ENCODE data around the gene SEPTIN14. TPM values are rescaled to one million over a fixed set of nuclear protein-coding genes. Genes with fewer than 3 reads are reported as not detected.
"Not testable (repeated sequence)": the region's sequence is repeated elsewhere in the genome, so short reads cannot be mapped to it uniquely, and the experiment has no call there.

Gene SEPTIN14
- total and polyA plus RNA-seq, 10 donors = 0.09 to 0.20 TPM; not detected in 8

- DNase-seq = no peak
- H3K36me3 ChIP-seq = no peaks in the 10 kb centered on the region
Measured at GRCh38 chr7:55838595-55838994, 24.0 kb downstream of the SEPTIN14 start.

GRCh38 chr7:55827577-55827976, 35.0 kb downstream of the SEPTIN14 start:
- DNase-seq = no peak
- H3K27me3 ChIP-seq (replicated peaks in 1 of 7) = no peaks in the 10 kb centered on the region
- H3K4me3 ChIP-seq = no peak overlapping the region
- no peak for TF ChIP-seq CTCF (IDR thresholded peaks at IDR 0.05 in 8 of 11, conservative IDR thresholded peaks at IDR 0.05 in 3 of 11)
- no peak for TF ChIP-seq POLR2AphosphoS5 (IDR thresholded peaks at IDR 0.05)
- no peak for TF ChIP-seq POLR2A (IDR thresholded peaks at IDR 0.05)
- WGBS, 5 donors = 67 to 94% (median 88%) methylated on average over 1 of the region's 1 CpG
- no peaks in the 10 kb centered on the region for H3K4me1 ChIP-seq
- intact Hi-C loops (cut with DNase I; ENCODE audit: low total_unique reads) = no loop called here
- H3K27ac ChIP-seq = no peak overlapping the region
- no peaks in the 10 kb centered on the region for H3K36me3 ChIP-seq
- H3K9me3 ChIP-seq = peaks cover 2 to 88% (median 69%) of the 10 kb centered on the region in 8 donors

More at GRCh38 chr7:55838595-55838994, 24.0 kb downstream of the SEPTIN14 start:
- TF ChIP-seq POLR2AphosphoS5 (IDR thresholded peaks at IDR 0.05) (no peak), POLR2A (IDR thresholded peaks at IDR 0.05) (no peak), CTCF (IDR thresholded peaks at IDR 0.05 in 8 of 11, conservative IDR thresholded peaks at IDR 0.05 in 3 of 11) (no peak)
- Histone ChIP-seq H3K4me3 (no peak overlapping the region), H3K27ac (no peak overlapping the region), H3K4me1 (no peaks in the 10 kb centered on the region), H3K27me3 (replicated peaks in 1 of 7) (no peaks in the 10 kb centered on the region), H3K9me3 (peaks cover 0 to 6% (median 0%) of the 10 kb centered on the region in 8 donors)
- intact Hi-C loops (cut with DNase I; ENCODE audit: low total_unique reads) = no loop called here
- WGBS, 5 donors = 88 to 94% (median 92%) methylated on average over 4 of the region's 4 CpGs

GRCh38 chr7:55818686-55819085, 43.9 kb downstream of the SEPTIN14 start:
- Histone ChIP-seq H3K4me1 (no peaks in the 10 kb centered on the region), H3K27ac (no peak overlapping the region), H3K27me3 (replicated peaks in 1 of 7) (no peaks in the 10 kb centered on the region), H3K9me3 (peaks cover 2 to 56% (median 29%) of the 10 kb centered on the region in 8 donors), H3K36me3 (no peaks in the 10 kb centered on the region), H3K4me3 (no peak overlapping the region)
- TF ChIP-seq POLR2AphosphoS5 (IDR thresholded peaks at IDR 0.05) = no peak
- no peak for TF ChIP-seq POLR2A (IDR thresholded peaks at IDR 0.05)
- no peak for TF ChIP-seq CTCF (IDR thresholded peaks at IDR 0.05 in 8 of 11, conservative IDR thresholded peaks at IDR 0.05 in 3 of 11)
- intact Hi-C loops (cut with DNase I; ENCODE audit: low total_unique reads) = no loop called here
- 72 to 83% (median 74%) methylated on average over 2 of the region's 2 CpGs for WGBS, 5 donors
- DNase-seq = no peak

GRCh38 chr7:55797260-55797659, 65.3 kb downstream of the SEPTIN14 start:
- H3K27ac ChIP-seq; DNase-seq; H3K4me3 ChIP-seq; H3K27me3 ChIP-seq (replicated peaks in 1 of 7); intact Hi-C loops (cut with DNase I; ENCODE audit: low total_unique reads); H3K4me1 ChIP-seq; H3K36me3 ChIP-seq: not testable (repeated sequence)
- H3K9me3 ChIP-seq = peaks cover 0 to 56% (median 34%) of the 10 kb centered on the region in 8 donors
- 46 to 71% (median 68%) methylated on average over 1 of the region's 1 CpG for WGBS, 5 donors

- H3K9me3 ChIP-seq = peaks cover 0 to 49% (median 34%) of the 10 kb centered on the region in 8 donors
- no peak overlapping the region for H3K4me3 ChIP-seq
- H3K36me3 ChIP-seq = no peaks in the 10 kb centered on the region
- TF ChIP-seq POLR2AphosphoS5 (IDR thresholded peaks at IDR 0.05) = no peak
- no peak for TF ChIP-seq CTCF (IDR thresholded peaks at IDR 0.05 in 8 of 11, conservative IDR thresholded peaks at IDR 0.05 in 3 of 11)
- TF ChIP-seq POLR2A (IDR thresholded peaks at IDR 0.05) = no peak
- 79 to 92% (median 86%) methylated on average over 10 of the region's 10 CpGs for WGBS, 5 donors
- no peak for DNase-seq
- no peak overlapping the region for H3K27ac ChIP-seq
- intact Hi-C loops (cut with DNase I; ENCODE audit: low total_unique reads) = no loop called here
- no peaks in the 10 kb centered on the region for H3K4me1 ChIP-seq
- no peaks in the 10 kb centered on the region for H3K27me3 ChIP-seq (replicated peaks in 1 of 7)
Measured at GRCh38 chr7:55794527-55794926, 68.0 kb downstream of the SEPTIN14 start.
